ENCODE results near the gene NLE1.
"Not testable (repeated sequence)": the region's sequence is repeated elsewhere in the genome, so short reads cannot be mapped to it uniquely, and the experiment has no call there.

The NLE1 gene

GRCh38 chr17:35162755-35163154 is 20.7 kb upstream of the NLE1 start:
- DNase-seq (ENCODE audit: low read depth in 2 of 2), result no peak

GRCh38 chr17:35161281-35161761 is 19.2 kb upstream of the NLE1 start:
- DNase-seq (ENCODE audit: low read depth in 2 of 2), result no peak

- DNase-seq (ENCODE audit: low read depth in 2 of 2), result no peak
These were observed 18.5 kb upstream of the NLE1 start for GRCh38 chr17:35160354-35161201.

GRCh38 chr17:35159940-35160339 is 17.8 kb upstream of the NLE1 start:
- no peak for DNase-seq (ENCODE audit: low read depth in 2 of 2)

- DNase-seq (ENCODE audit: low read depth in 2 of 2), result no peak
These were observed 13.1 kb upstream of the NLE1 start for GRCh38 chr17:35155246-35155645.

GRCh38 chr17:35154196-35155165 is 12.4 kb upstream of the NLE1 start:
- DNase-seq (ENCODE audit: low read depth in 2 of 2), result no peak

- DNase-seq (ENCODE audit: low read depth in 2 of 2), result no peak
These were observed 10.5 kb upstream of the NLE1 start for GRCh38 chr17:35152421-35153140.

- DNase-seq (ENCODE audit: low read depth in 2 of 2), result not testable (repeated sequence)
These were observed 9.0 kb upstream of the NLE1 start for GRCh38 chr17:35151080-35151479.

- no peak for DNase-seq (ENCODE audit: low read depth in 2 of 2)
These were observed 7.8 kb upstream of the NLE1 start for GRCh38 chr17:35149941-35150340.

GRCh38 chr17:35148144-35148543 is 6.0 kb upstream of the NLE1 start:
- no peak for DNase-seq (ENCODE audit: low read depth in 2 of 2)

- DNase-seq (ENCODE audit: low read depth in 2 of 2), result no peak
These were observed 5.3 kb upstream of the NLE1 start, which contains the start of gene UNC45B for GRCh38 chr17:35147375-35147905. Gene UNC45B (plus strand): TSS chr17:35147817. CDS start chr17:35148264, 447 bp downstream.

- no peak for DNase-seq (ENCODE audit: low read depth in 2 of 2)
These were observed 4.2 kb upstream of the NLE1 start for GRCh38 chr17:35146214-35146833.

- DNase-seq (ENCODE audit: low read depth in 2 of 2), result no peak
These were observed 2.7 kb upstream of the NLE1 start for GRCh38 chr17:35144840-35145239.

- no peak for DNase-seq (ENCODE audit: low read depth in 2 of 2)
These were observed 329 bp upstream of the NLE1 start for GRCh38 chr17:35142467-35142796.

- DNase-seq (ENCODE audit: low read depth in 2 of 2), result no peak
These were observed 3.9 kb downstream of the NLE1 start for GRCh38 chr17:35138218-35138617.

- DNase-seq (ENCODE audit: low read depth in 2 of 2), result no peak
These were observed 6.8 kb downstream of the NLE1 start for GRCh38 chr17:35135322-35135721.

- no peak for DNase-seq (ENCODE audit: low read depth in 2 of 2)
These were observed 9.1 kb downstream of the NLE1 start for GRCh38 chr17:35132816-35133550.

- no peak for DNase-seq (ENCODE audit: low read depth in 2 of 2)
These were observed 10.0 kb downstream of the NLE1 start for GRCh38 chr17:35132099-35132498.

- DNase-seq (ENCODE audit: low read depth in 2 of 2), result no peak
These were observed 11.7 kb downstream of the NLE1 start for GRCh38 chr17:35130392-35130791.

GRCh38 chr17:35129973-35130351 is 12.1 kb downstream of the NLE1 start:
- DNase-seq (ENCODE audit: low read depth in 2 of 2), result no peak

Measured in stimulated activated CD8-positive, alpha-beta memory T cell treated with anti-CD3 and anti-CD28 coated beads, Interleukin-15, amount 100 ng/mL, for 4 hours (primary cell).